SKM-1 treated with dmso at 0.1 percent for 144 hours (cell line): ENCODE measurements around the gene UBXN7.
"Not testable (repeated sequence)": the region's sequence is repeated elsewhere in the genome, so short reads cannot be mapped to it uniquely, and the experiment has no call there.

Experiments
- DNase-seq: peaks from one replicate; lab custom pipeline; 2025; ENCODE audit not compliant: unreplicated experiment; lab: John Stamatoyannopoulos, UW

Gene UBXN7

GRCh38 chr3:196320137-196320536, 112.1 kb downstream of the UBXN7 start:
- DNase-seq: no peak

GRCh38 chr3:196317687-196318467, 114.3 kb downstream of the UBXN7 start, which contains the start of gene DYNLT2B:
TSS of gene DYNLT2B (minus strand) at chr3:196318240. CDS start at chr3:196318152, 88 bp downstream.
- DNase-seq: peak; percentile 89

- DNase-seq: not testable (repeated sequence)
Observed at GRCh38 chr3:196316799-196317686, 115.2 kb downstream of the UBXN7 start.

GRCh38 chr3:196315821-196316220, 116.4 kb downstream of the UBXN7 start:
- no peak for DNase-seq

- no peak for DNase-seq
Observed at GRCh38 chr3:196314597-196314996, 117.6 kb downstream of the UBXN7 start.

- DNase-seq: not testable (repeated sequence)
Observed at GRCh38 chr3:196314086-196314485, 118.1 kb downstream of the UBXN7 start.

GRCh38 chr3:196302960-196303359, 129.3 kb downstream of the UBXN7 start:
- not testable (repeated sequence) for DNase-seq

- not testable (repeated sequence) for DNase-seq
Observed at GRCh38 chr3:196302551-196302950, 129.7 kb downstream of the UBXN7 start.

- DNase-seq: no peak
Observed at GRCh38 chr3:196298521-196298920, 133.7 kb downstream of the UBXN7 start.
